ENCODE results near the gene ZNF705A.
"Not testable (repeated sequence)": the region's sequence is repeated elsewhere in the genome, so short reads cannot be mapped to it uniquely, and the experiment has no call there.

DNA sequence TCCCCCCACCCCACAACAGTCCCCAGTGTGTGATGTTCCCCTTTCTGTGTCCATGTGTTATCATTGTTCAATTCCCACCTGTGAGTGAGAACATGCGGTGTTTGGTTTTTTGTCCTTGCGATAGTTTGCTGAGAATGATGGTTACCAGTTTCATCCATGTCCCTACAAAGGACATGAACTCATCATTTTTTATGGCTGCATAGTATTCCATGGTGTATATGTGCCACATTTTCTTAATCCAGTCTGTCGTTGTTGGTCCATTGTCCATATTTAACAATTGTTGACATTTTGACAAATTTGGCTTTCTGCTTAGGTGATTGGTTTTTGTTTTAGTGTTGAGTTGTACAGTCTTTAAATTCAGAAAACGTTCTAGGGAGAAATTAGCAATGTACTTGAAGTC is 43.7 kb upstream of the ZNF705A start:
- TF ChIP-seq POLR2A (IDR thresholded peaks at IDR 0.05; ENCODE audit: low read depth); CTCF (IDR thresholded peaks at IDR 0.05); EP300 (IDR thresholded peaks at IDR 0.05); POLR2AphosphoS5 (IDR thresholded peaks at IDR 0.05): not testable (repeated sequence)
